Smooth muscle cell (in vitro differentiated cells): ENCODE results near the gene GAS7. TPM values are rescaled to one million over a fixed set of nuclear protein-coding genes. Genes with fewer than 3 reads are reported as not detected.

Experiments
- DNase-seq: peaks from one replicate; lab custom pipeline; 2025; ENCODE audit not compliant: unreplicated experiment; lab: John Stamatoyannopoulos, UW
- H2AFZ ChIP-seq: fragments of 200-600 bp; sonication (generic); 2 replicates; pipeline ENCODE4 v1.6.0; 2016; ENCODE audit warnings: antibody characterized with exemption, low read depth, mild to moderate bottlenecking
- H3F3A ChIP-seq: fragments of 200-600 bp; sonication (generic); 2 replicates; pipeline ENCODE4 v1.6.0; 2017; ENCODE audit warnings: antibody characterized with exemption, low read depth
- H3K27ac ChIP-seq: fragments of 200-600 bp; sonication (generic); 2 replicates; pipeline ENCODE4 v1.5.1; 2016; ENCODE audit warnings: low read depth, mild to moderate bottlenecking
- H3K27me3 ChIP-seq: fragments of 200-600 bp; sonication (generic); 2 replicates; pipeline ENCODE4 v1.6.1; 2016; ENCODE audit warnings: low read depth, mild to moderate bottlenecking
- H3K36me3 ChIP-seq: fragments of 200-600 bp; sonication (generic); 2 replicates; pipeline ENCODE4 v1.5.1; 2016; ENCODE audit warnings: low read depth
- H3K4me1 ChIP-seq: fragments of 200-600 bp; sonication (generic); 2 replicates; pipeline ENCODE4 v1.5.1; 2016; ENCODE audit warnings: low read depth
- H3K4me2 ChIP-seq: fragments of 200-600 bp; sonication (generic); 2 replicates; pipeline ENCODE4 v1.6.0; 2016; ENCODE audit warnings: mild to moderate bottlenecking
- H3K4me3 ChIP-seq: fragments of 200-600 bp; sonication (generic); 2 replicates; pipeline ENCODE4 v1.5.1; 2016; ENCODE audit warnings: mild to moderate bottlenecking
- H3K79me2 ChIP-seq: fragments of 200-600 bp; sonication (generic); 2 replicates; pipeline ENCODE4 v1.6.0; 2016; ENCODE audit warnings: low read depth, mild to moderate bottlenecking
- H3K9ac ChIP-seq: fragments of 200-600 bp; sonication (generic); 2 replicates; pipeline ENCODE4 v1.6.0; 2016; ENCODE audit warnings: low read depth
- H3K9me3 ChIP-seq: fragments of 200-600 bp; sonication (generic); replicated peaks from 2 replicates; pipeline ENCODE4 v1.5.1; 2016; ENCODE audit warnings: low read depth
- H4K20me1 ChIP-seq: fragments of 200-600 bp; sonication (generic); 2 replicates; pipeline ENCODE4 v1.6.0; 2016; ENCODE audit warnings: low read depth
- WGBS: methylation state at CpG from one replicate; pipeline ENCODE4 v1.1.7; 2016; ENCODE audit warnings: low lambda C conversion rate; 5-methylcytosine and 5-hydroxymethylcytosine counted together
- polyA plus RNA-seq: library from polyadenylated mRNA; unstranded; fragments of >200 nt; fragmentation: Nextera tagmentation; extraction: Ambion mirVana; gene quantifications from 2 replicates; pipeline ENCODE4 v1.2.1, GENCODE V29; 2016
- total RNA-seq: library from RNA; depleted of rRNA; stranded (reverse); fragments of >200 nt; gene quantifications from 2 replicates; pipeline ENCODE4 v1.2.3, GENCODE V29; 2014
- TF ChIP-seq, protein P1 (sequence below): fragments of 200-600 bp; sonication (generic); IDR thresholded peaks from 2 replicates; pipeline ENCODE4 v1.5.1; 2017; ENCODE audit warnings: borderline replicate concordance, mild to moderate bottlenecking, antibody characterized with exemption; ENCODE audit not compliant: insufficient read depth, poor library complexity, severe bottlenecking

The GAS7 gene
- total and polyA plus RNA-seq, 2 experiments from 2014 or later = 86.8 to 103 TPM

DNA sequence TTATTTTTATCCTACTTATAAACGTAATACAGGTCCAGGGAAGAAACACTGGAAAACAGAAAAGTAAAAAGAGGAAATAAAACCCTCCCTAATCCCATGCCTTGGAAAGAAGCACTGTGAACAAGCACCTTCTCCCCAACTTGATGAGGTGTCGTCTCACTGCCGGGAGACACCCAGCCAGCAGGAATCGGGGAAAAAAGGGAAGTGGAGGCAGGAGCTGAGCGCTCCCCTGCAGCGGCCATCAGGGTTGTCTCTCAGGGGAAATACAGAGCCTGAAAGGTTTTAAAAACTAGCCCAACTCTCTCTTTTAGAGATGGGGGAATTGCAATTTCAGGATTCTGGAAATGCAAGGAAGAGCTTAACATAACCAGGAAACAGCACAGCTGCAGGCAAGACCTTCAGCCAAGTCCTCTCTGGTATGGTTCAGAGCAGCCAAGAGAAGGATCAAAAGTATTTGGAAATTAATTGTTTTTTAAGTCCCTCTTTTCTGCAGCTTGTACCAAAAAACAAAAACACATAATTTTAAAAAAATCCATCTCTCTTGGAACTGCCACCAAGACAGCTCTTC is 197.0 kb downstream of the GAS7 start:
- no peaks in the 10 kb centered on the region for H3K9me3 ChIP-seq
- TF ChIP-seq, protein P1, sequence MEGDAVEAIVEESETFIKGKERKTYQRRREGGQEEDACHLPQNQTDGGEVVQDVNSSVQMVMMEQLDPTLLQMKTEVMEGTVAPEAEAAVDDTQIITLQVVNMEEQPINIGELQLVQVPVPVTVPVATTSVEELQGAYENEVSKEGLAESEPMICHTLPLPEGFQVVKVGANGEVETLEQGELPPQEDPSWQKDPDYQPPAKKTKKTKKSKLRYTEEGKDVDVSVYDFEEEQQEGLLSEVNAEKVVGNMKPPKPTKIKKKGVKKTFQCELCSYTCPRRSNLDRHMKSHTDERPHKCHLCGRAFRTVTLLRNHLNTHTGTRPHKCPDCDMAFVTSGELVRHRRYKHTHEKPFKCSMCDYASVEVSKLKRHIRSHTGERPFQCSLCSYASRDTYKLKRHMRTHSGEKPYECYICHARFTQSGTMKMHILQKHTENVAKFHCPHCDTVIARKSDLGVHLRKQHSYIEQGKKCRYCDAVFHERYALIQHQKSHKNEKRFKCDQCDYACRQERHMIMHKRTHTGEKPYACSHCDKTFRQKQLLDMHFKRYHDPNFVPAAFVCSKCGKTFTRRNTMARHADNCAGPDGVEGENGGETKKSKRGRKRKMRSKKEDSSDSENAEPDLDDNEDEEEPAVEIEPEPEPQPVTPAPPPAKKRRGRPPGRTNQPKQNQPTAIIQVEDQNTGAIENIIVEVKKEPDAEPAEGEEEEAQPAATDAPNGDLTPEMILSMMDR = no peak
- H3K27me3 ChIP-seq = no peaks in the 10 kb centered on the region
- H3K27ac ChIP-seq = no peak overlapping the region
- H3K4me1 ChIP-seq = peaks cover 5% of the 10 kb centered on the region
- no peak for DNase-seq
- WGBS = 96% methylated on average over 6 of the region's 6 CpGs
- peaks cover 100% of the 10 kb centered on the region for H4K20me1 ChIP-seq
- no peaks in the 10 kb centered on the region for H3K36me3 ChIP-seq
- peaks cover 73% of the 10 kb centered on the region for H3K79me2 ChIP-seq
- no peak overlapping the region for H3K4me3 ChIP-seq
- no peak overlapping the region for H2AFZ ChIP-seq
- H3F3A ChIP-seq = no peaks in the 10 kb centered on the region
- no peak overlapping the region for H3K4me2 ChIP-seq
- no peak overlapping the region for H3K9ac ChIP-seq

DNA sequence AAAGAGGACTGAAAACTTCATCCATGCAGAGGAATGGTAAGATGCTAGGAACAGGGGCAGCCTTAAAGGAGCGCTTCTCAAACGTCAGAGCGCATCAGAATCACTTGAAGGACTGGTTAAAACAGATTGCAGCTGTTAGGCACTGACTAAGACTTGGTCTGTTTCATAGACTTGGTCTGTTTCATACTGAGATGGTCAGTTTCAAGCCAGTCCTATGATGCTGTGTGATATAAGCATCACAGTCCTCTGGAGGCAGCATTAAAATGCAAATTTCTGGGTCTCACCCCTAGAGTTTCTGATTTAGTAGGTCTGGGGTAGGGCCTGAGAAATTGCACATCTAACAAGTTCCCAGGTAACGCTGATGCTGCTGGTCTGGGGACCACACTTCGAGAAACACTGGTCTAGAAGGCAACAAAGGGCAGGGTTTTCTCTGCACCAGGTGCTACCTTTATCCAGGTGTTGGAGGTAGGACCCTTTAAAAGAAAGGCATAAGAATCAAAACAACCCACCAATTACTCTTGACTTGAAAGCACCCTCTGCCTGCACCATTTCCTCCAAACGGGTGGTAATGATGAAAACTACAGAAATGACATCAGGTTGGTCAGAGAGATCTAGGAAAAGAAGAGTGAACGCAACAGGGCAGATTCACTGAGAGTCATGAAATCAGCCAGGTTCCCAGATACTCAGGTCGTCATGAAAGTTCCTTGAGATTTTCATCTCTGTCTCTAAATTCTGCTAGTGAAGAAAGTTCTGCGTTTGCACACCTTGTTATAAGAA is 198.3 kb downstream of the GAS7 start:
- DNase-seq = no peak
- Histone ChIP-seq H3K27me3 (no peaks in the 10 kb centered on the region), H2AFZ (no peak overlapping the region), H3F3A (no peaks in the 10 kb centered on the region), H3K9me3 (no peaks in the 10 kb centered on the region), H3K4me2 (no peak overlapping the region), H3K9ac (no peak overlapping the region), H3K4me3 (no peak overlapping the region), H3K27ac (no peak overlapping the region), H3K79me2 (peaks cover 81% of the 10 kb centered on the region), H3K4me1 (peaks cover 5% of the 10 kb centered on the region), H4K20me1 (peaks cover 99% of the 10 kb centered on the region), H3K36me3 (no peaks in the 10 kb centered on the region)
- 91% methylated on average over 9 of the region's 9 CpGs for WGBS
- TF ChIP-seq, protein P1 = no peak

DNA sequence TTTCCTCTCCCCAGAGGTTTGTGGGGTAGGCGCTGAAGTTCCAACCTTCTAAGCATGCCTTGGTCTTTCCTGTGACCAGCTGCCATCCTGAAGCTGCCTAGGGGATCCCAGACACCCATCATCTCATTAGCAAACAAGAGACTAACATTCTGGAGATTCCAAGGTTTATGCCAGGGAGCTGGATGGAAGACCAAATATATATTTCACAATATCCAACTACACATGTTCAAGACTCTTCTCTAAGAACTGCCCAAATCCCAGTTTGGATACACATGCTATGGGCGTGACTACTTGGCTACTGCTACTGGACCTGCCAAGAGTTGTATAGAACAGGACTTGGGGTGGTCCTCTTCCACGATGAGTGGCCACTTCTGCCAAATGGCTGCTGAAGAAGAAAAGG is 200.3 kb downstream of the GAS7 start:
- no peak overlapping the region for H3K9ac ChIP-seq
- no peaks in the 10 kb centered on the region for H3F3A ChIP-seq
- DNase-seq = no peak
- H3K9me3 ChIP-seq = no peaks in the 10 kb centered on the region
- TF ChIP-seq, protein P1 = no peak
- H3K27ac ChIP-seq = no peak overlapping the region
- peaks cover 85% of the 10 kb centered on the region for H4K20me1 ChIP-seq
- no peaks in the 10 kb centered on the region for H3K27me3 ChIP-seq
- H3K4me3 ChIP-seq = no peak overlapping the region
- H3K4me1 ChIP-seq = no peaks in the 10 kb centered on the region
- H3K79me2 ChIP-seq = peaks cover 73% of the 10 kb centered on the region
- H3K36me3 ChIP-seq = no peaks in the 10 kb centered on the region
- WGBS = 99% methylated on average over 3 of the region's 3 CpGs
- no peak overlapping the region for H3K4me2 ChIP-seq
- H2AFZ ChIP-seq = no peak overlapping the region
